Mammary epithelial cell (primary cell): ENCODE data around the gene IQCE.

Experiments used
- CTCF ChIP-seq, 2 donors: IDR thresholded peaks in 1 of 2; conservative IDR thresholded peaks in 1 of 2; 2 replicates each; pipeline ENCODE4 v1.5.1; 2011 to 2012; ENCODE audit warnings: inconsistent platforms in 2 of 2, low read length in 2 of 2, mild to moderate bottlenecking in 2 of 2, control low read depth in 1 of 2, low read depth in 1 of 2; ENCODE audit not compliant: insufficient read depth in 1 of 2; ENCODE audit errors: extremely low read depth in 1 of 2
- EZH2 ChIP-seq: IDR thresholded peaks from 2 replicates; pipeline ENCODE4 v1.6.1; 2012; ENCODE audit warnings: low read length, inconsistent platforms, borderline replicate concordance

- TF ChIP-seq EZH2 (no peak), CTCF (conservative IDR thresholded peaks at IDR 0.05 in 1 of 2, IDR thresholded peaks at IDR 0.05 in 1 of 2; ENCODE audit: extremely low read depth in 1 of 2, insufficient read depth in 1 of 2, low read depth in 1 of 2, low read length in 2 of 2) (no peak)
Observed at GRCh38 chr7:2605608-2606538, 47.1 kb downstream of the IQCE start.
